NCI-H510A (cell line): Measurements from ENCODE around the gene SURF1.
"Not testable (repeated sequence)": the region's sequence is repeated elsewhere in the genome, so short reads cannot be mapped to it uniquely, and the experiment has no call there.

Experiments
- DNase-seq: peaks from one replicate; lab custom pipeline; 2025; lab: John Stamatoyannopoulos, UW

Gene SURF1

DNA sequence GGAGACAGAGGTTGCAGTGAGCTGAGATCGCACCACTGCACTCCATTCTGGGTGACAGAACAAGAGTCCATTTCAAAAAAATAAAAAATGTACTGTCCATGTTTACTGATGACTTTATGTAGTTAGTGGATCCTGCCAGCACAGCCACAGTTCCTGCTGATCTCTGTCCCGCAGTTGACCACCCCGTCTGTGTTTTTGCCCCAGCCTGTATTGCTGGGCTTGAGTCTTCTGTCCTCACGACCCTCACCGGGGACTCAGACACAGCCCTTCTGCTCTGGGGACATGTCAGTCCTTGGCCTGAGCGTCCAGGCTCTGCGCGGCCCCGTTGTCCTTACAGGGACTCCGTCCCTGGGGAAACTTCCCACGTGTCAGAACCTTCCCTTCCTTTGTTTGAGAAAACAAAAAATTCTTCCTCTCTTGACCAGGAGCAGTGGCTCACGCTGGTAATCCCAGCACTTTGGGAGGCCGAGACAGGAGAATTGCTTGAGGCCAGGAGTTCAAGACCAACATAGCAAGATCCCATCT is 34.8 kb downstream of the SURF1 start:
- no peak for DNase-seq

DNA sequence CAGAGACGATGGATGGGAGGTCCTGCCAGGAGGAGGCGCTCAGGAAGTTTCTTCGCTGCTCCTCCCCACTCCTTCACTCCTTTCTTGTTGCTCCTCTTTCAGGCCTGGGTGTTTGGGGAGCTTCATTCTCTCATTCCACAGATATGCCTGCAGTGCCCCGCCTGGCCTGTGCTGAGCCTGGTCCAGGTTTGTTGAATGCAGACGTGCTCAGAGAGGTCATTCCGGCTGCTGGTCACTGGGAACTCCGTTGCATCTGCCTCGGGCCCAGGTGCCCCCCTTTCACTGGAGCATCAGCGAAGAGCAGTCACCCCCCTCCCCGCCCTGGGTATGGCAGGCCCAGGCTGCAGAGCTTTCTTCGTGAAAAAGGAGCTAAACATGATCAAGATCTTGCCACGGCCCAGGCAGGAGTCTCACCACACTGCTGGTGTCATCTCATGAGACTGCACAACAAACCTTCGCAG is 35.8 kb downstream of the SURF1 start:
- DNase-seq: no peak

DNA sequence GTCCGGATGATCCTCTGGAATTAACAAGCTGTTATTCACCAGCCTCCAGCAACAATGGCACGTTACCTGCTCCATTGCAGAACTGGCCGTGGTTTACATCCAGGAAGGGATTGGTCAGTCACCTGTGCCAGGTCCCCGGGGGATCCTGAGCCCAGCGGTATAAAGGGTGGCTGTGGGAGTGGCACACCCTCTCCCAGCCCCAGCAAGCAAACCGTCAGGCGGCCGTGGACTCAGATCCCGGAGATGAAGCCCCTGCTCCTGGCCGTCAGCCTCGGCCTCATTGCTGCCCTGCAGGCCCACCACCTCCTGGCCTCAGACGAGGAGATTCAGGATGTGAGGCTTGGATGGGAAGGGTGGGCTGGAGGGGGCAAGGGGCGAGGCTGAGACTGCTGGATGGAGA is 38.7 kb downstream of the SURF1 start:
- not testable (repeated sequence) for DNase-seq

DNA sequence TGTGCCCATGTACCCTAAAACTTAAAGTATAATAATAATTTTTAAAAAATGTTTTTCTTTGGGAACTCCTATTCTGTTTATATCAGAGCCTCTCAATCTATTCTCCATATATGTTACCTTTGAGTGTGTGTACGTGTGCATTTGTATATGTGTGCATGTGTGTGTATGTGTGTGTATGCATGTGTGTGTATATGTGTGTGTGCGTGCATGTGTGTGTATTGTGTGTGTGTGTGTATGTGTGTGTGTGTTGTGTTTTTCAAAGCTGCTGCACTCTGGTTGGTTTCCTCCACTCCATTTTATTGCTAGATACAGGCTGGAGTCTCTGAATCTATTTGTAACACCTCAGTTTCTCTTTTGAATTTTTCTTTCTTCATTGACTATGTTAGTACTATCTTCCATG is 40.3 kb downstream of the SURF1 start:
- DNase-seq: no peak

DNA sequence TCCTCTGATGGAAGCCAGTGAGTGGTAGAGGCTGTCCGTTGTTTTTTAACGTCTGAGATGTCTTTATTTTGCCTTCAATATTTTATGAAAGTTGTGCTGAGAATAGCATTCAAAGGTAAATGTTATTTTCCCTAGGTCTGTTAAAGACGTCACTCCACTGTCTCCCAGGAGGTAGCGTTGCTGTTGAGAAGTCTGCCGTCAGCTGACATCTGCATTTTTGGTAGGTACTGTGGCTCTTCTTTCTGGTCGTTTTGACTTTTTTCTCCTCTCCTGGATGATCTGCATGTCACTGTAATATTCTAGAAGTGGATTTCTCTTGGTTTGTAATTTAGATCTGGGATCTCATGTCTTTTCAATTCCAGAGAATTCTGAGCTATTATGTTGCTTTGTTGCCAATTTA is 46.7 kb downstream of the SURF1 start:
- DNase-seq: no peak

DNA sequence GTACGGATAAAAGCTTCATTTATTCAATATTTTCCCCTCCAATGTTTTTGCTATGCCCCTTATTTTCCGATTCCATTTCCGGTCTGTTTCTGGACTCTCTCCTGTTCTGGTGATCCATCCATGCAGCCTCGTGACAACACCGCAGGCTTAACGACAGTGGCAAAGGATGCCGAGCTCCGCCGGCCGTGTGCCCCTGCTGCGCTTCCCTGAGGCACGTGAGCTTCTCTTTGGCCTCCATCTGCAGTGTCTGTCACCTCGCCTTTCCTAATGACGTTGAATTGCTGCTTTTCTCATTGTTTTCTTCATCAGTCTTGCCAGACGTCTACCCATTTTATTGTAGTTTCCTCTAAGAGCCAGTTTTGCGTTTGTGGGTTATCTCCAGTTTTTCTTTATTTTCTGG is 49.0 kb downstream of the SURF1 start:
- no peak for DNase-seq

DNA sequence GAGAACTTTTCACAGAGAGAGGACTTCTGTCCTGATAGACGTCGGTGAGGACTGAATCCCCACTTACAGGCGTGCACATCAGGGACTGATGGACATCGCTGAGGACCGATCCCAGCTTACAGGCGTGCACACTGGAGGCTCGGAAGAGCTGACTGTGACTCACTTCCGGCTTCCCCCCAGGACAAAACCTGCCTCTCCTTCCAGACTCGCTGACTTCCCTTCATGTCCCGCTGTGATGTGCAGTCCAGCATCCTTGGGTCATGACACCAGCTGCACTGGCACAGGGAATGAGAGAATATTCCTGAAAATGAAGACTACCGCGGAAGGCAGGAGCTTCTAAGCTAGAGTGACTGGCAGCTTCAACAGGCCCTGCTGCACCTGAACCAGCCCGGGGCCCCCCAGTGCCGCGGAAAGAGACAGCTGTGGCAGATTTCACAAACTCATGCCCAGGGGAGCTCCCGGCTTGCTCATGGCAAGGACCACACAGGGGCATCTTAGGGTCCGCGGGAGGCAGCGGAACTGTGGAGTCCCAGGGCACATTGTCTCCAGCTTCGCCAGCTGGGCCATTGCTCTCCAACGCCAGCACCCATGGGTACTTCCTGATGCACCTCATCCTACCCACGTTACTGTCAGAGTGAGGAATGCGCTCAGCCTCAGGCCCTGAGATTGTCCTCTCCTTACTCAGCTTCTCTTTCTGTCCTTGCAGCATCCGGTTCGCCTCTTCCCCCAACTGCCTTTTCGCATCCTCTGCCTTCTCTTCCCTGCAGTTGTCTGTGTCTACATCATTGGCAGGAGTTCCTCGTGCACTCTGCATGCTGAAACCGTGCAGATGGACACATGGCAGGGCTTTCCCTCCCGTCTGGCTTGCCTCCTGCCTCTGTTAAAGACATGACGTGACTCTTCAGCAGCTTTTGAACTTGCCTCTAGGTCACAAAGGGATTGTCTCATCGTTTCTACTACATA is 49.8 kb downstream of the SURF1 start:
- no peak for DNase-seq

DNA sequence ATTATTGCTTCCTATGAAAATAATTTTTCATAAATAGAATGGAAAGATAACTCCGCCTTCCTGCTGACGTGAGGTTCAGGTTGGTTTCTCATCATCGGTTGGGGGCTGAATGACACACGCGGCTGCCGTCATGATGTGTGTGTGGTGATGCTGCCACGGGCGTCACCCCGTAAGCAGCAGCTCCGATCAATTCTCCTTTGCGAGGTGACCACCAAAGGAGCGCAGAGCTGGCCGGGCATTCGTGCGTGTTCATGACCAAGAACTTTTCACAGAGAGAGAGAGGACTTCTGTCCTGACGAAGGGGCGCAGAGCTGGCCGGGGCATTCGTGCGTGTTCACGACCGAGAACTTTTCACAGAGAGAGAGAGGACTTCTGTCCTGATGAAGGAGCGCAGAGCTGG is 50.6 kb downstream of the SURF1 start:
- DNase-seq: no peak

DNA sequence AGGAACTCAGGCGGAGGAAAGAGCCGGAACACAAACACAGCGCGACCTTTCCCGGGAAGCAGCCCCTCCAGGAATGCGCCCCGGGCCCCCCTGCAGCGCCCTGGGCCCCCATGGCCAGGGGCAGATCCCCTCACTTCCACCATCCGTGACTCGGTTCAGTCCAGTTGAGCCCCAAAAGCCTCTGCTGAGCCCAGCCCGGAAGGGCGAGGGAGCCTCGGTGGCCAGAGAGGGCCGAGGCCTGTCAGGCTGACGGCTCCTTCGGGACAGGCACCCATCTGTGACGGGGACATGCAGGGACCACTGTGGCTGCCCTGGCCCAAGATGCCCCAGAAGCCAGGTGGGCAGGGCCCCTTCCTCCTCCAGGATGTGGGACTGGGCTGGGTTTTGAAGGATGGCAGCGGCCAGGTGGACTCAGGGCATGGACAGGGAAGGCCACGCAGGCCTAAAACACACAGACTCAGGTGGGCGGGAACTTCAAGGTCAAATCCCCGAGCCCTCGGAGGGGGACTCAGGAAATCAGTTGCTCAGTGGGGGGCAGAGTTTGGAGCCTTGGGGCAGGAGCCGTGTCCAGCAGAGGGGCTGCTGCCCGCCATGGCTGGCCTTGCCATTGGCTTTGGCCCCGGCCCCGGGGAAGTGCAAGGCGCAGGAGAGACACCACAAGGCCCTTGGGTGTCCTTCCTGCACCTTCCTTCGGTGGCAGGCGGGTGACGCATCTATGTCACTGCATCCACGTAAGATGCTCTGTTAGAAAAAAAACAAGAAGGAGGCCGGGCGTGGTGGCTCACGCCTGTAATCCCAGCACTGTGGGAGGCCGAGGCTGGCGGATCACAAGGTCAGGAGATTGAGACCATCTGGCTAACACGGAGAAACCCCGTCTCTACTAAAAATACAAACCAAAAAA is 51.6 kb downstream of the SURF1 start:
- no peak for DNase-seq

DNA sequence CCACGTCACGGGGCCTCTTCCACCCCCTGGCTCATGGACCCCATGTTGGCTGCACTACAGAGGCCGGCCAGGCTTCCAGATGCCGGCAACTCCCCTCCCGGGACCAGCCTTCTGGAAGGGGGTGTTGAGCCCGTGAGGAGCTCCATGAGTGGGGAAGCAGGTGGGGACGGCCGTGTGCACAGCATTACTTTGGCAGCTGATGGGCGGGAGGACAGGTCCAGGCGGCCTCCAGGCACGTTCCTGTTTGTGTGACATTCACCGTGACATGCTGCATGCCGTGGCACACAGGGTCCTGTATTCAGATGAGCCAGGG is 52.2 kb downstream of the SURF1 start:
- DNase-seq: no peak

DNA sequence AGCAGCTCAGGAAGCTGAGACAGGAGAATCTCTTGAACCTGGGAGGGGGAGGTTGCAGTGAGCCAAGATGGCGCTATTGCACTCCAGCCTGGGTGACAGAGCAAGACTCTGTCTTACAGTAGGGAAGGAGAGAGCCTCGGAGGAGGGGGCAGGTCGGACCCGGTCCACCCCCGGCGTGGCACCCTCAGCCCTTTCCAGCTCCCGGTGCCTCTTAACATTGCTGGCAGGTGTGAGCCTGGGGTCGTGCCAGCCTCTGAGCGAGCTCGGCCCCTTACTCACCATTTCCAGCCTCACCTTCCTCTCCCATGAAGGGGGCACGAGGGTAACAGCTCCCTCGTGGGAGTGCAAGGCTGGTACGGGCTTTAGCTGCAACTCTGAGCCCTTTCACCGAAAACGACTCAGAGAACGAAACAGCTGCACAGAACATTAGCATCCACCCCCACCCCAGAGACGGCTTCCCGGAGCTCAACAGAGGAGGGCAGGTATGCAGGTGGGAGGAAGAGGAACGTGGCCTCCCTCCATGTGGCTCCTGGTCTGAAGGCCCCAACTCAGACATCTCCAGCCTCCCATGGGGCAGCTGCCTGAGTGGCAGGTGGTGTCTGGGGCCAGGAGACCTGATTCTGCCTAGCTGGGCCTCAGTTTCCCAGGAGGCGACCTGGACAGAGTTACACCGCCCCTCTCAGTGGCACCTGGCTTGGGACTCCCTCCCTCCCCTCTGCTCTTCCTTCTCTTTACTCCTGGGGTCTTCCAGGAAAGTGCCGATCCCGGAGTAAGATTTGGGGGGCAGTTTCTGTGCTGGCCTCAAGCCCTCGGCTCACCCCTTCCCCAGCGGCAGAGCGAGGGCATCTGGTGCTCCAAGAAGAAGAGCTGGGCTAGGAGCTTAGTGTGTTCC is 52.8 kb downstream of the SURF1 start:
- no peak for DNase-seq
